AG20443 (cell line): ENCODE results near the gene RECK.
A peak's percentile ranks its signal among the peaks of the same experiment; 100 is the strongest.
"Not testable (repeated sequence)": the region's sequence is repeated elsewhere in the genome, so short reads cannot be mapped to it uniquely, and the experiment has no call there.

ENCODE experiments used
- DNase-seq: peaks from one replicate; pipeline ENCODE4 v3.0.0; 2012; ENCODE audit warnings: low spot score, mixed read lengths

The RECK gene

GRCh38 chr9:36063804-36064447 is 27.2 kb downstream of the RECK start:
- no peak for DNase-seq

GRCh38 chr9:36064448-36065037 is 27.8 kb downstream of the RECK start:
- DNase-seq: peak; percentile 34

GRCh38 chr9:36074055-36074454 is 37.3 kb downstream of the RECK start:
- DNase-seq: no peak

GRCh38 chr9:36074870-36075532 is 38.3 kb downstream of the RECK start:
- DNase-seq: peak; percentile 66

- DNase-seq: no peak
Measured at GRCh38 chr9:36078051-36078450, 41.3 kb downstream of the RECK start.

- no peak for DNase-seq
Measured at GRCh38 chr9:36080519-36080918, 43.8 kb downstream of the RECK start.

GRCh38 chr9:36082931-36083330 is 46.2 kb downstream of the RECK start:
- DNase-seq: no peak

GRCh38 chr9:36086442-36086841 is 49.7 kb downstream of the RECK start:
- DNase-seq: no peak

- DNase-seq: not testable (repeated sequence)
Measured at GRCh38 chr9:36087054-36087453, 50.3 kb downstream of the RECK start.

- DNase-seq: no peak
Measured at GRCh38 chr9:36088020-36088419, 51.3 kb downstream of the RECK start.

- peak; percentile 50 for DNase-seq
Measured at GRCh38 chr9:36091026-36091953, 54.6 kb downstream of the RECK start.

GRCh38 chr9:36092014-36092413 is 55.3 kb downstream of the RECK start:
- no peak for DNase-seq

- no peak for DNase-seq
Measured at GRCh38 chr9:36092509-36093215, 55.9 kb downstream of the RECK start.

GRCh38 chr9:36093384-36093783 is 56.7 kb downstream of the RECK start:
- no peak for DNase-seq

- no peak for DNase-seq
Measured at GRCh38 chr9:36099718-36100117, 63.0 kb downstream of the RECK start.

- DNase-seq: peak; percentile 48
Measured at GRCh38 chr9:36100532-36100931, 63.8 kb downstream of the RECK start.

- DNase-seq: peak; percentile 81
Measured at GRCh38 chr9:36101916-36102741, 65.4 kb downstream of the RECK start.

GRCh38 chr9:36102742-36103495 is 66.2 kb downstream of the RECK start:
- peak; percentile 49 for DNase-seq

GRCh38 chr9:36109071-36109470 is 72.4 kb downstream of the RECK start:
- no peak for DNase-seq

GRCh38 chr9:36110434-36110833 is 73.7 kb downstream of the RECK start:
- DNase-seq: no peak
